ENCODE measurements around the gene UBE2QL1.

UBE2QL1 gene

DNA sequence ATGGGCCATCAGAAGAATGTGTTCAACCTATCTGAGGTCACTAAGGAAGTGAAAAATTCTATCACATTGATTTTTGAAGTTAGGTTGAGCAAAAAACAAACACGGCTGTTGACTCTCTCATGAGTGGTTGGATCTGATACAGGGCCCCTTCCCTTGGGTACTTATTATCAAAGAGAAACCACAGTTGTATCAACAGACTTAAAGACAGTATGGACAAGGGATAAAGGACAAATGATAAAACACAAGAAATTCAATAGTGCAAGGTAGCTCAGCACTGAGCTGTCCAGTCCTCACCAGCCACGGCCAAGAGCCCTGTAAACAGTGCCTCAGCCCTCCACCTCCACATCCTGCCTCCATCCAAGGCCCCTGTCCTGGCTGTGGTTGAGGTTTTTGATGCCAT is 86.9 kb downstream of the UBE2QL1 start:
- no peak for DNase-seq (ENCODE audit: low read depth in 3 of 3)

DNA sequence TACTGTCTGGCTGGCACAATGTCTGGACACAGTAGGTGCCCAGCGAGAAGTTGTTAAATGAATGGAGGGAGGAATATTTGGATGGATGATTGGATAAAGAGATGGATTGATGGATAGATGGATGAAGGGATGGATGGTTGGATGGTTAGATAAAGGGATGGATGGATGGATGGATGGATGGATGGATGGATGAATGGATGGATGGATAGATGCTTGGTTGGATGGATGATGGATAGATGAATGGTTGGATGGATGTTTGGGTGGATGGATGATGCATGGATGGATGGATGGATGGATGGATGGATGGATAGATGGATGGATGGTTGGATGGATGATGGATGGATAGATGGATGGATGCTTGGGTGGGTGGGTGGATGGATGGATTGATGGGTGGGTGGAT is 90.4 kb downstream of the UBE2QL1 start:
- DNase-seq (ENCODE audit: low read depth in 3 of 3) = no peak

DNA sequence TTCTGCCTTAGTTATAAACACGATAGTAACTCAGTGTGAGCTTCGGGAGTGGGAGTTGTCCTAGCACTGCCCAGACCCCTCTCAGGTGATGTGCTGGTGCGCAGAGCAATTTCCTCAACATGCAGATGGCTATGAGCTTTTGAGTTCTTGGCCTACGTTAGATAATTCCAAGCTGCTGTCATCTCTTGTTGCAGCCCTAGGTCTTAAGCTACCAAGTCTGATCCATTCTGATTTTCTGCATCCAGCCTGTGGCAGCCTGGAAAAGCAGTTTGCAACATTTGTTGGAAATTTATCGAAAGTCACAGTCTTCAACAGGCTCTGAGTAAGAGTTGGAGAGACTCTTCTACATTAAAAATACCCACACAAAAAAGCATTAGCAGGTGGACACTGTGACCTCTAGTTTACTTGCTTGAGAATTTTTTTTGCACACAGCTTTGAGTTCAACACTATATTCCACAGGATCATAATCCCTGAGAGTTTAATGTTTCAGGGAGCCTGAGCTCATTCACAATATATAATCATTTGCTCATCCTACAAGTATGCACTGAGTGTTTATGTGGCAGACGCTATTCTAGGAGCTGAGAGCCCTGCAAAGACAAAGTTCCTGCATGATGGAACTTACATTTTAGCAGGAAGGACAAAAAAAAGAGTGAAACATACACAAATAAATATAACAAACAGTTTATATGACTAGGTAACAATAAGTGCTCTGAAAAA is 91.6 kb downstream of the UBE2QL1 start:
- DNase-seq (ENCODE audit: low read depth in 3 of 3) = no peak

- no peak for DNase-seq (ENCODE audit: low read depth in 3 of 3)
Observed at GRCh38 chr5:6541256-6542013, 92.8 kb downstream of the UBE2QL1 start.

DNA sequence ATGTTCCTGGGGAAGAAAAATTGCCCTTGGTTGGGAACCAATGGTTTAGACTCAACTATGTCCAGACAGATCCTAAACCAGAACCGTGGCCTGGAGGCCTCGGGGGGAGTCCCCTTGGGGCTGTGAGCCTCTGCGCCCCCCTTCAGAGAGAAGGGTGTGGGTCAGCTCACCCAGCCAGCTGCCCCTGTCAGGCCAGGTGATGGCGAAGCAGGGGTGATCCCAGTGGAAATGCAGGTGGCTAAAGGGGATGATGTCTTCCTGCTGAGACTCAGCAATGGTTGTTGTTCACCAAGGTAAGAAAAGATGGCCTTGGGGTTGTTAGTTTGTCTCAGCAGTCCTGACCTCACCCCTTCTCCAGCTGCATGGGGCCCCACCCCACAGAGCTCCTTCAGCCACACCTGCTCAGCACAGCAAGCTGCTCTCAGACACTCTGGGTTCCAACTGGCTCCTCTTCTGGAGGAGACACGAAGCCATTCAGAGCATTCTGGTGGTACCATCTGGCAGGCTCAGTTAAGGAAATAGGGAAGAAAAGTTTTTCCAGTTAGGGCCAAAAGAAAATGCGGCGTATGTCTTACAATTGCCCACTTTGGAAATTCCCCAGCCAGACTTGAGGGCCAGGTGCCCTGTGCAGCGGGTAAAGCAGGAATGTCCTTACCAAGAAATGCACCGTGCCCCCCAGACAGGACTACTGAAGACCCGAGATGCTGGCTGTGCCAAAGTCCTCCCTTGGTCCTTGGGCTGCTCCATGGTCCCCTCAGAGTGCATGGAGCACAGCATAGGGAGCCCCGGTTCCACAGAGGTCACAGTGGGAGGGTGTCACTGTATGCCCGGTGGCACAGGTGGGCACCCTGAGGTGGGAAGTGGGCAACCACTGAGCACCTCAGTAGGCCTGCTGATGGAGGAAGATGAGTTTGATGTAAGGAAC is 94.0 kb downstream of the UBE2QL1 start:
- no peak for DNase-seq (ENCODE audit: low read depth in 3 of 3)

DNA sequence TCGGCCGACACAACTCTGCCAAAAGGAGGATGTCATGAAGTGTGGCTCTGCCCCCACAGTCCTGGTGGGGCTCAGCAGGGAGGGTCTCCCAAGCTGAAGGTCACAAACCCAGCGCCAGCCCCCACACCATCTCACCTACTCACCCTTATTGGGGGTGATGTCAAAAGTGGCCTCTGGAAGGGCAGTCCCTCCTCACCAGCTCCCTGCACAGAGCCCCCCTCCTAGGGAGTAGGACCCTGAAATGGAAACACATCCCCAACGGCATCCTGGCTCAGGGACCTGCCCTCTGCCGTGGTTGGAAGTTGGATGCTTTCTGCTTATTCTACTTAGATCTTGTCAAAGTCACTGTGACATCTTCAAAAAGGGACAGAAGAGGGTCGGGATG is 94.7 kb downstream of the UBE2QL1 start:
- DNase-seq (ENCODE audit: low read depth in 3 of 3) = no peak

- no peak for DNase-seq (ENCODE audit: low read depth in 3 of 3)
Observed at GRCh38 chr5:6543830-6544560, 95.3 kb downstream of the UBE2QL1 start.

Data from stimulated activated CD4-positive, alpha-beta T cell treated with anti-CD3 and anti-CD28 coated beads, TNF-alpha, amount 100 ng/mL, for 4 hours (primary cell).